ENCODE results near the gene BAIAP2.

GRCh38 chr17:81025065-81025740, 9.7 kb upstream of the BAIAP2 start:
- no peak for TF ChIP-seq PATZ1 (CRISPR knock-in tag; IDR thresholded peaks at IDR 0.05; ENCODE audit: borderline replicate concordance)
- no peak for TF ChIP-seq CSDC2 (CRISPR knock-in tag; IDR thresholded peaks at IDR 0.05)
- TF ChIP-seq ARNTL (CRISPR knock-in tag; IDR thresholded peaks at IDR 0.05; ENCODE audit: borderline replicate concordance, low read depth), result no peak
- TF ChIP-seq ZFP30 (CRISPR knock-in tag; IDR thresholded peaks at IDR 0.05), result no peak
- no peak for TF ChIP-seq TOX (CRISPR knock-in tag; IDR thresholded peaks at IDR 0.05; ENCODE audit: borderline replicate concordance)
- no peak for TF ChIP-seq PPARA (CRISPR knock-in tag; IDR thresholded peaks at IDR 0.05; ENCODE audit: borderline replicate concordance)
- TF ChIP-seq TCF4 (CRISPR knock-in tag; IDR thresholded peaks at IDR 0.05; ENCODE audit: borderline replicate concordance), result no peak
- TF ChIP-seq SNAI2 (CRISPR knock-in tag; IDR thresholded peaks at IDR 0.05), result no peak
- no peak for TF ChIP-seq ZNF565 (CRISPR knock-in tag; conservative IDR thresholded peaks at IDR 0.05; ENCODE audit: low read depth)
- TF ChIP-seq ISL1 (CRISPR knock-in tag; IDR thresholded peaks at IDR 0.05), result no peak
- TF ChIP-seq, protein P1, sequence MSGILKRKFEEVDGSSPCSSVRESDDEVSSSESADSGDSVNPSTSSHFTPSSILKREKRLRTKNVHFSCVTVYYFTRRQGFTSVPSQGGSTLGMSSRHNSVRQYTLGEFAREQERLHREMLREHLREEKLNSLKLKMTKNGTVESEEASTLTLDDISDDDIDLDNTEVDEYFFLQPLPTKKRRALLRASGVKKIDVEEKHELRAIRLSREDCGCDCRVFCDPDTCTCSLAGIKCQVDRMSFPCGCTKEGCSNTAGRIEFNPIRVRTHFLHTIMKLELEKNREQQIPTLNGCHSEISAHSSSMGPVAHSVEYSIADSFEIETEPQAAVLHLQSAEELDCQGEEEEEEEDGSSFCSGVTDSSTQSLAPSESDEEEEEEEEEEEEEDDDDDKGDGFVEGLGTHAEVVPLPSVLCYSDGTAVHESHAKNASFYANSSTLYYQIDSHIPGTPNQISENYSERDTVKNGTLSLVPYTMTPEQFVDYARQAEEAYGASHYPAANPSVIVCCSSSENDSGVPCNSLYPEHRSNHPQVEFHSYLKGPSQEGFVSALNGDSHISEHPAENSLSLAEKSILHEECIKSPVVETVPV (CRISPR knock-in tag; IDR thresholded peaks at IDR 0.05), result no peak
- TF ChIP-seq, protein P2, sequence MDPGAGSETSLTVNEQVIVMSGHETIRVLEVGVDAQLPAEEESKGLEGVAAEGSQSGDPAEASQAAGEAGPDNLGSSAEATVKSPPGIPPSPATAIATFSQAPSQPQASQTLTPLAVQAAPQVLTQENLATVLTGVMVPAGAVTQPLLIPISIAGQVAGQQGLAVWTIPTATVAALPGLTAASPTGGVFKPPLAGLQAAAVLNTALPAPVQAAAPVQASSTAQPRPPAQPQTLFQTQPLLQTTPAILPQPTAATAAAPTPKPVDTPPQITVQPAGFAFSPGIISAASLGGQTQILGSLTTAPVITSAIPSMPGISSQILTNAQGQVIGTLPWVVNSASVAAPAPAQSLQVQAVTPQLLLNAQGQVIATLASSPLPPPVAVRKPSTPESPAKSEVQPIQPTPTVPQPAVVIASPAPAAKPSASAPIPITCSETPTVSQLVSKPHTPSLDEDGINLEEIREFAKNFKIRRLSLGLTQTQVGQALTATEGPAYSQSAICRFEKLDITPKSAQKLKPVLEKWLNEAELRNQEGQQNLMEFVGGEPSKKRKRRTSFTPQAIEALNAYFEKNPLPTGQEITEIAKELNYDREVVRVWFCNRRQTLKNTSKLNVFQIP (CRISPR knock-in tag; IDR thresholded peaks at IDR 0.05; ENCODE audit: borderline replicate concordance, low read depth), result no peak
- no peak for TF ChIP-seq OSR1 (CRISPR knock-in tag; IDR thresholded peaks at IDR 0.05)
- no peak for TF ChIP-seq GLIS3 (CRISPR knock-in tag; IDR thresholded peaks at IDR 0.05)
